GM18520 (cell line): ENCODE measurements around the gene ENO1.
"Not testable (repeated sequence)": the region's sequence is repeated elsewhere in the genome, so short reads cannot be mapped to it uniquely, and the experiment has no call there.

ENCODE experiments used
- ATAC-seq: cut with Tn5 transposase; IDR thresholded peaks from one replicate; pipeline ENCODE4 v1.9.1; 2021; ENCODE audit not compliant: unreplicated experiment

The ENO1 gene

DNA sequence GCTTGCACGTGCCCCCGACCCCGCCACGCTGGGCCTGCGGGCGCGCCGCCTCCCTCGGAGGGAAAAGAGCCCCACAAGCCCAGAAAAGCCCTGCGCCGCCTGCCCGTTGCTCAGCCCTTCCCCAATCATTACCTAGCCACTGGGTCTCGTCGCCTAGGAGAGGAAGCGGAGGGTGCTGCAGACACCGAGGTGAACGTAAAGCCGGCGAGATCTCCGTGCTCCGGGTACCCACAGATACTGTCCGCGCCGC, at the start of gene ENO1:
ENO1 (minus strand) TSS at position 239 of the 250 bp plus-strand sequence. CDS start 3,778 bp downstream, outside the sequence.
- no peak for ATAC-seq

DNA sequence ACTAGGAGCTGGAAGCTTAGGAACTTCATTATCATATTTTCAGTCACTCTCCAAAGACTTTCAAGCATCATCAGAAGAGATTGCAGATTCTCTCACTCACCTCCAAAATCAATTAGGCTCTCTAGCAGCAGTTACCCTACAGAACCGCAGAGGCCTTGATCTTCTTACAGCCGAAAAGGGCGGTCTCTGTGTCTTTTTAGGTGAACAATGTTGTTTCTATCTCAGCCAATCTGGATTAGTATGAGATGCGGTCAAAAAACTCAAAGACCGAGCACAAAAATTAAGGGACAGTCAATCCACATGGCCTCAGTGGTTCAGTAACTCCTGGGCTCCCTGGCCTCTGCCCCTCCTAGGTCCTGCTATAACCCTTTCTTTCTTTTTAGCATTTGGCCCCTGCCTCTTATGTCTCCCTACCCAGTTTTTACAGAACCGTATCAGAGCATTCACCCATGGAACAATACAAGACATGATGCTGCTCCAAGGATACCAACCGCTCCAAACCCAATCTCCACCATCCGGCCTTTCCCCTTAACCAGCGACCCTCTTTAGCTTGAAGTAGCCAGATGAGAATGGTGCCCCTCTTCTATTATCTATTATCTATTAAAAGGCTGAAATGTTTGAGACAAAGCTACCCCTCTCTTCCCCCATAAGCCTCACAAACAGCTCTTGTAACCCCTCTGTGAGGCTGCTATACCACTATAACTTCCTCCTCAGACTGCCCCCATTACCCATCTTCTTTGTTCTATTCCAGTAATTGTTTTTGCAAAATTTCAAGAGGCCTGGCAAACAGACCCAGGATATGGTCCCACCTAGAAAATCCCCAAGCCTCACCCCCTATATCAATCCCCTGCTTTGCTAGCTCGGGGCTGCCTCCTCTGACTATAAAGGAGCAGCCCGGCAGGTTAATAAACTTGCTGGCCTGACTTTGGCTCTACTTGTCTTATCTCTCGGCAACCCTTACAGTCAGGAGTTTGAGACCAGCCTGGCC, 48.5 kb upstream of the ENO1 start:
- no peak for ATAC-seq

DNA sequence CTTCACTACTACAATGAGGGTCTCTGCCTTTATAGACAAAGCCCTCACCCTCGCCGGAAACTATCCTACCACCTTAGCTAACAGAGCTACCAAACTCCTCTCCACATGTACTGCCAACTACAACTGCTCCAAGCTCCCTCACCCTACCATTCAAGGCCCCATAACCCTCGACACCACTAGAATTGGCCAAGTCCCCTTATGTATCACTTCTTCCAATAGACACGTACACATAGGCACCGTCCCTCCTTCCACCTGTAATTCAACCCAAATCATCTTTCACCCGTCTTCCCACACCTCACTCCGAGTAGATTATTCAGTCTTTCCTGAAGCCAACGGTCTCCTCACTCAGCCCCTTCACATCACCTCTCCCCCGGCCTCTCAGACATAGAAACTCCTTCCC, 47.5 kb upstream of the ENO1 start:
- no peak for ATAC-seq

DNA sequence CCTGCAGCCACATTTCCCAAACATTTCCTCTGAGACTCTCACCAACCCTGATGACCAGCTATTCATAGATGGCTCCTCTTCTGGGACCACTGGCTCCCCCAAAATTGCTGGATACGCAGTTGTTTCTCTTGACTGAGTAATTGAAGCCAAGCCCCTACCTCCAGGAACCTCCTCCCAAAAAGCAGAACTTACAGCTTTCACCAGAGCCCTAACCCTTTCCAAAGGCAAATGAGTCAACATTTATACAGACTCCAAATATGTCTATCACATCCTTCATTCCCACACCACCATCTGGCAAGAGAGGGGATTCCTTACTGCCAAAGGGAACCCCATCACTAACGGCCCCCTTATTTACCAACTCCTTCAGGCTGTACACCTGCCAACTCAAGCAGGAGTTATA, 46.9 kb upstream of the ENO1 start:
- ATAC-seq, result no peak

DNA sequence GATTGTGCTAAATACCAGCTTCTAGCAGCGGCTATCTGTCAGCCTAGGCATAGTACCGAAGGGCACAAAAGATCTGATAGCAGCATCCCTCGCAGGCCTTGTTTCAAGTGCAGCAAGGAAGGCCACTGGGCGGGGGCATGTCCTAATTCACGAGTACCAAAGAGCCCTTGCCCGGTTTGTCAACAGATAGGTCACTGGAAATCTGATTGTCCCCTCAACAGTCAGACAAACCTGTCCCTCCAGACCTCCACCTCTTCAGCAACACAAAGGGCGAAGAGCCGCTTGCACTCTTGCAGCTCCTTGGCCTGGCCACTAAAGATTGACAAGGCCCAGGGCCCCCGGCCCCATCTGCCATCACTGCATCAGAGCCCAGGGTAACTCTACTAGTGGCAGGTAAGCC, 44.5 kb upstream of the ENO1 start:
- ATAC-seq, result no peak

DNA sequence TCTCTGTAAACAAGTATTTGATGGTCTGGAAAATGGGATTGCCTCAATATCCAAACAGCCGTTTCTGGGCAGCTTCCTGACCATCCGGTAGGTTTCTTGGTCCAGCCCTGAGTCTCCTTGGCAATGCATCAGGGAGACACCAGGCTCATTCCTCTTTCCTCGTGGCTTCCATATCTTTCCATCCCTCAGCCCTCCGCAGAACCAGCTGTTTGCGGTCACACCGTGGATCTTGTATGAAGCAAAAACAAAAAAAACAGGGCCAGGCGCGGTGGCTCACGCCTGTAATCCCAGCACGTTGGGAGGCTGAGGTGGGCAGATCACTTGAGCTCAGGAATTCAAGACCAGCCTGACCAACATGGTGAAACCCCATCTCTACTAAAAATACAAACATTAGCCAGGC, 39.0 kb upstream of the ENO1 start:
- ATAC-seq, result not testable (repeated sequence)

DNA sequence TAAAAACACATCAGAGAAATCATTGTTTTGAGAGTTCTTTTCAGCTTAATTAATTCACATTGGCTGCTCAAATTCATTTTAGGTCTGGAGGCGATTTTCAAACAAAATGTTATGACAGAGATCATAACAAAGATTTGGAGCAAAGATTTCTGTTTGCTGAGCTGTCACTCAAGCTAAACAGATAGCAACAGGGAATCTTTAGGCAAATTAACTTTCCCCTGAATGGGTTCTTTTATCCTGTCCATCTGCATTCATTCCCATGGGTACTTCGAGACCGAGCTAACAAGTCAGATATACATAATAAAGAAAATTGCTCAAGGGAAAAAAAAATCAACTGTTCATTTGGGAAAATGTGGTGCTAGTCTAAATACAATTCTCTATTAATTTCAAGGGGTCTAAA, 37.0 kb upstream of the ENO1 start:
- no peak for ATAC-seq

DNA sequence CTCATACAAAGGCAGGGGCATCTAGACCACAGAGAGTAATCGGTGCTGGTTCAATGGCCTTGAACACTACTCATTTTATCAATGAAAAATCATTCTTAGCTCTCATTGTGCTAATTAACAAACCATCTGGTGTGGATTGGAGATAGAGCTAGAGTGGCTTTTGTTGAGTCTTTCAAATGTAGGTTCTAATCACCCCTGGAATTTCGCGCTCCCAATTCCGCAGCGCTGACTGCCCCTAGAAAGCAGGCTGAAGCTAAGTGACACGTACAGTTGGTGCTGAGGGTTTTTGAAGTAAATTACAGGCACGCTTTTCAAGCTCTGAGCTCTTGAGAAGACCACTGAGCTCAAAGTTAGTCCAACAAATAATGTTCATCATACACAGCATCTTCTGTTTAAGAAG, 36.0 kb upstream of the ENO1 start:
- no peak for ATAC-seq

DNA sequence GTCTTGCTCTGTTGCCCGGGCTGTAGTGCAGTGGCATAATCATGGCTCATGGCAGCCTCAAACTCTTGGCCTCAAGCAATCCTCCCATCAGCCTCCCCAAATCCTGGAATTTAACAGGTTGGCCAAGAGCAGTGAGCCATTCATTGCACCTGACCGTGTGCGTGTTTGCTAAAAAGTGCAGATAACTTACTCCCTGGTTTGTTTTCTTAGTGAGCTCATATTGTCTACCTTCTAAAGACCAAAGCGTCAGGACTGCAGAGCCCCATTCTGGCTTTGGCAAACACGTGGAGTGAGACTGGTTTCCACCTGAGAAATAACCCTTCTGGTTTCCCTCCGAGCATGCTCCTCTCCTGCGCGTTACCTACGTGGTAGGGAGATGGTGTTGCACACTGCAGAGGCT, 35.0 kb upstream of the ENO1 start:
- no peak for ATAC-seq

DNA sequence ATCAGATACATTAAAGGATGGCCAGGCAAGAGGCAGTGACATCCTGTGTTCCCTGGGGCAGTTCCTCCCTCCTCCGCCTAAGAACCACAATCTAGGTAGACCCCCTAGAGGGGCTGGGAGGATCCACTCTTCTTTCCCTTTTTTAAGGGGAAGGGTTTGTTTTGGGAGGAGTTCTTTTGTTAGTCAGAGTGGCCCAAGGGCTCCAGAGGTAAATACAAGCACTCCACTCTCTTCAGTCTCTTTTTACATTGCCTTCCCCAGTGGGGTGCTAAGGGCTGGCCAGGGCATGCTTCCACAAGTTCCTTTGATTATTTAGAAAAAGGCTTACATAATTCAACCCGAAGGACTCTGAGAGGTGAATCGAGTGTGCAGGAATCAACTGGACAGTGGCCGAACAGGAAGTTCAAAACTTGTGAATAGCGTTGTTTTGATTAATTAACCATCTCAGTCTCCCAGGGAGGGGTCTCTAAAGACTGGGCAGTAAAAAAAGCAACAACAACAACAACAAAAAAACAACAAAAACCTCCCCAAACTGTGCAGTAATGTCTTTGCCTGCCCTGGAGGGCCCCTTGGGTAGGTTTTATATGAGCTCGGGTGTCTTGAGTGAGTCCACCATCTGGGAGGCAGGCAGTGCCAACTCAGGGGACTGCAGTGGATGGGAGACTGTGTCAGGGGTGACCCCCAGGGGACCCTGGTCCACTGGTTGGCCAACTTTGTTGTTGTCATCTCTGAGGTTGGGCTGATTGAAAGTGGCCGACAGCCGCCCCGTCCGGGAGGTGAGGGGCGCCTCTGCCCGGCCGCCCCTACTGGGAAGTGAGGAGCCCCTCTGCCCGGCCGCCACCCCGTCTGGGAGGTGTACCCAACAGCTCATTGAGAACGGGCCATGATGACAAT, 33.2 kb upstream of the ENO1 start:
- no peak for ATAC-seq

DNA sequence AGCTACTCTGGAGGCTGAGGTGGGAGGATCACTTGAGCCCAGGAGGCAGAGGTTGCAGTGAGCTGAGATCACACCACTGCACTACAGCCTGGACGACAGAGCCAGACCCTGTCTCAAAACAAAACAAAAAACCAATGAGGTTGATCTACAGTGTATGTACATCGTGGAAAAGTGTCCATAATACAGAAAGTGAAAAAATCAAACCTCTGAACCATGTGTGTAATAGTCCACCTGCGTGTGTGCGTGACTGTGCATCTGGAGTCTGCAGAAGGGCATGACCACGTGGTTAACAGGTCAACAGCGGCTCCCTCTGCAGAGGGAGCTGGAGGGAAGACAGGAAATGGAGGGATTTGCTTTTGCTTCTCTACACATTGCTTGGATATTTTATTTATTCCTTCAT, 32.4 kb upstream of the ENO1 start:
- no peak for ATAC-seq

DNA sequence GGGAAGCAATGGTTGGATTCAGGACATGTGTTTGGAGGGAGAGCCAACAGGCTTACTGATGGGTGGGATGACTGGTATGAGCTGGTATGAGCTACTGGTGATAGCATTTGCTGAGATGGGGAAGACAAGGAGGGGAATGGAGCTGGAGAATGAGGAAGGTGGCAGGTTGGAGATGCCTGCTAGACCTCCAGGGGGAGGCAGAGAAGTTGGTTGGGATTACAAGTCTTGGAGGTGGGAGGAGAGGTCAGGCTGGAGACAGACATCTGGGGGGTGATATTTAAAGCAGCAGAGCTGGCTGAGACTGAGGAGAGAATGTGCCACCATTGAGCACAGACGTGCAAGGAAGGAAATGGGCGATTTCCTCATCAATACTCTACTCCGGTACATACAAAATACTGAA, 31.8 kb upstream of the ENO1 start:
- no peak for ATAC-seq

DNA sequence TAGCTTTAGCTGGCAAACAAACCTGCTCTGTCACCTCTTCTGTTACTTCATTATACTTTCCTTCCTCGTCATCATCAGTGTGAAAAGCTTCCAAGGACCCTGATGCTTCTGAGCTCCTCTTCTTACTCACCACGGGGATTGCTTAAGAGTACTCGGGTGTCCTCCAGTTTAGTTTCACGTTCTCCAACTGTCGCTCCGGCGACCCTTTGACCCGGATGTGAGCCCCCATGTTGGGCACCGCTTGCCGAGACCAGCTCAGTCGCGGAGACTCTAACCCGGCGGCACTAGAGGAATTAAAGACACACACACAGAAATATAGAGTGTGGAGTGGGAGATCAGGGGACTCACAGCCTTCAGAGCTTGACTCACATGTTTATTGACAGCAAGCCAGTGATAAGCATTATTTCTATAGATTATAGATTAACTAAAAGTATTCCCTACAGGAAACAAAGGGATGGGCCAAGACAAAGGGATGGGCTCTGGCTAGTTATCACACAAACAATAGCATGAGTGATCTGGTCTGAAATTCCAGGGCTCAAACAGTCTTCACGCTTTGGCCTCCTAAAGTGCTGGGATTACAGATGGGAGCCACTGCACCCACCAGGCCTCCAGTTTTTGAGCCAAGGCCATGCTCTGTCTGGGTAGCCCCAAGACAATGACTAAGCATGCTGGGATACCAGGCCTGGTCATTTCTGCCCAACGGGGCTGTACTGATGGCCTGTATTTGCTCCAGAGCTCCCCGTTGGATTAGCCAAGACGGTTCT, 30.1 kb upstream of the ENO1 start:
- ATAC-seq, result no peak

DNA sequence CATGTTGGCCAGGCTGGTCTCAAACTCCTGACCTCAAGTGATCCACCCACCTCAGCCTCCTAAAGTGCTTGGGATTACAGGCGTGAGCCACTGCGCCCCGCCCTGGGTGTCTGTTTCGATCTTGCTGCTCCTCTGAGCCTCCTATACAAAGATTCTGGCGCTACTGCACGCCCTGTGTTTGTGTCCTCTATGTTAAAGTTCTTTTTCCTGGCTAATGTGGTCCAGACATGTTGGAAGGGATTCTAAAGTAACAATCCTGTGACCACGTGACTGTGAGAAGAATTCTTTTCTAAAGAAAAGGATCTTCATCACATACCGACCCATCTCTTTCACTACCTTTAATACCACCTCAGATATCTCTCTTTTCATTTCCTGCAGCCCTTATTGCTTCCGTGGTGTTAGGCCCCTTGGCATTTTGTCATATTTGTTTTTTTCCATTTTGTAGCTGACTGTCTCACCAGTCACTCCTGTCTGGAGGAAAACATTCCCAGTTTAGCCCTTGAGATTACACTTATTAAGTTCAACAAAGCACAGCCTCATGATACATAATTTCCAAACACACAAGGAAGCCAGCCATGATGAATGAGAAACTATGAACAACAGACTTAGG, 27.2 kb upstream of the ENO1 start:
- no peak for ATAC-seq

DNA sequence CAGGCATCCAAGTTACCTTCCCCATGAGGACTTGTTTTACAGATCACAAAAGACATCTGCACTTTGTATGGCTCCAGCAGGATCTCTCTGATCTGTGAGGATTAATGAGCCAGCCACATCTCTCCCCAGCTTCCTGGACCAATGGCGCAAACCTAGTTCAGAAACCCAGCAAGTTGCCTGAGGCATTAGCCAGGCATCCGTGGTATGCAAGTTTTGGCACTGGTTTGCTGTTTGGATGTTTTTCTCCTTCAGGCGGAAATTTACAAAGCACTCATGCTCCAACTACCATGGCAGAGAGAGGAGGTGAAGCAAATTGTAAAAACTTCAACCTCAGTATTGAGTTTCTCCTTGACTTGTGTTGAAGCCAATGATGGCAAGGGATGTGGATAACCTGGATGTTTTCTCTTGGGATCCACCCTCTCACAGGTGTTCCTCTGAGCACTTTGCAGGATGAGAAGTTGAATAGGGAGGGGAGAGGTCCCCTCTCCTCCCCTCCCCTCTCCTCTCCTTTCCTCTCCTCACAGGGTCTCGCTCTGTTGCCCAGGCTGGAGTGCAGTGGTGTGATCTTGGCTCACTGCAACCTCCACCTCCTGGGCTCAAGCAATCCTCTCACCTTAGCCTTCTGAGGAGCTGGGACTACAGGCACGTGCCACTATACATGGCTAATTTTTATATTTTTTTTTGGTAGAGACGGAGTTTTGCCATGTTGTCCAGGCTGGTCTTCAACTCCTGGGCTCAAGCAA, 25.6 kb upstream of the ENO1 start:
- no peak for ATAC-seq

DNA sequence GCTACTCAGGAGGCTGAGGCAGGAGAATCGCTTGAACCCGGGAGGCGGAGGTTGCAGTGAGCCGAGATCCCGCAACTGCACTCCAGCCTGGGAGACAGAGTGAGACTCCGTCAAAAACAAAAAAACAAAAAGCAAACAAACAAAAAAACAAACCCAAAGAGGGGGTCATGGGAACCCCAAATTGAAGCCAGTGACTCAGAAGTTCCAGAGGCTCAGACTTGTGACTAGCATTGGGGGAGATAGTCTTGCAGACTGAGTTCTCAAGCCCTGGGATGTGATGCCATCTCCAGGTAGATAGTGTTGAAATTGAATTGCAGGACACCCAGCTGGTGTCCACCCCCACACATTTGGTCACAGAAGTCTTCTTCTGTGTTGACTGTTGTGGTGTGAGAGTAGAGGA, 24.9 kb upstream of the ENO1 start:
- ATAC-seq, result no peak

DNA sequence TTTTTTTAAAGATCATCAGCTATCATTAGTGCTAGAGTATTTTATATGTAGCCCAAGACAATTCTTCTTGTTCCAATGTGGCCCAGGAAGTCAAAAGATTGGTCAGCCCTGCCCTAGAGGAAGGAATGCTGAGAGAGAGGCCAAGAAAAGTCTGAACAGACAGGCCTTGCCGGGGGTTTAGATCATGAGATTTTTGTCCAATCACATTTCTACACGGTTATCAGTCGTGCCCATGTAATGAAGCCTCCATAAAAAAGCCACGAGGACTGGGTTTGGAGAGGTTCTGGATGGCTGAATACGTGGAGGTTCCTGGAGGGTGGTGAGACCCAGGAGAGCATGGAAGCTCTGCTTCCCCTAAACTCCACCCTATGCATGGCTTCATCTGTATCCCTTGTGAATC, 24.3 kb upstream of the ENO1 start:
- no peak for ATAC-seq

DNA sequence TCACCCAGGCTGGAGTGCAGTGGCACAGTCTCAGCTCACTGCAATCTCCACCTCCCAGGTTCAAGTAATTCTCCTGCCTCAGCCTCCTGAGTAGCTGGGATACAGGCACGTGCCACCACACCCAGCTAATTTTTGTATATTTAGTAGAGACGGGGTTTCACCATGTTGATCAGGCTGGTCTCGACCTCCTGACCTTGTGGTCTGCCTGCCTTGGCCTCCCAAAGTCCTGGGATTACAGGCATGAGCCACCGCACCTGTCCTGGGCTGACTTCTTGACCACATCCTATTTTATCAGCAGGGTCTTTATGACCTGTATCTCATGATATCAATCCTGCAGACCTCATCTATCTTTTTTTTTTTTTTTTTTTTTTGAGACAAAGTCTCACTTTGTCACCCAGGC, 22.2 kb upstream of the ENO1 start:
- ATAC-seq, result not testable (repeated sequence)

DNA sequence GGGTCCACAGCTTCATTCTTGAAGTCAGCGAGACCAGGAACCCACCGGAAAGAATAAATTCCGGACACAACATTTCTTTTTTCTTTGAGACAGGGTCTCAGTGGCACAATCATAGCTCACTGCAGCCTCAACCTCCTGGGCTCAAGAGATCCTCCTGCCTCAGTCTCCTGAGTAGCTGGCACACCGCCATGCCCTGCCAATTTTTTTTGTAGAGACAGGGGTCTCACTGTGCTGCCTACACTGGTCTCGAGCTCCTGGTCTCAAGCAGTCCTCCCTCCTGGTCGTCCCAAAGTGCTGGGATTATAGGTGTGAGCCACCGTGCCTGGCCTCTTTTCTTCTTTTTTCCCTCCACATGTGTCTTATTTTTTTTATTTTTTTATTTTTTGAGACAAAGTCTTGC, 20.6 kb upstream of the ENO1 start:
- no peak for ATAC-seq

DNA sequence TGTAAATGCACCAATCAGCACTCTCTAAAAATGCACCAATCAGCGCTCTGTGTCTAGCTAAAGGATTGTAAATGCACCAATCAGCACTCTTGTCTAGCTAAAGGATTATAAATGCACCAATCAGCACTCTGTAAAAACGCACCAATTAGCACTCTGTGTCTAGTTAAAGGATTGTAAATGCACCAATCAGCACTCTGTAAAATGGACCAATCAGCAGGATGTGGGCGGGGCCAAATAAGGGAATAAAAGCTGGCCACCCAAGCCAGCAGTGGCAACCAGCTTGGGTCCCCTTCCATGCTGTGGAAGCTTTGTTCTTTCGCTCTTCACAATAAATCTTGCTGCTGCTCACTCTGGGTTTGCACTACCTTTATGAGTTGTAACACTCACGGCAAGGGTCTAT, 19.9 kb upstream of the ENO1 start:
- ATAC-seq, result not testable (repeated sequence)
